Skin of body (tissue), 2 donors: ENCODE data around the gene BAHCC1. TPM values are rescaled to one million over a fixed set of nuclear protein-coding genes. Genes with fewer than 3 reads are reported as not detected.

Experiments used
- DNase-seq: peaks from one replicate; lab custom pipeline; 2025; lab: John Stamatoyannopoulos, UW
- total RNA-seq: library from RNA; depleted of rRNA; stranded (reverse); fragments of >200 nt; gene quantifications from one replicate; pipeline ENCODE4 v1.2.3, GENCODE V29; 2014

Gene BAHCC1
- total RNA-seq, 1 donor from 2014 or later: 9.5 TPM

GRCh38 chr17:81489998-81490992 is 95.0 kb downstream of the BAHCC1 start:
- DNase-seq: no peak

- DNase-seq: no peak
Observed at GRCh38 chr17:81491181-81491581, 95.9 kb downstream of the BAHCC1 start.

GRCh38 chr17:81491761-81492160 is 96.5 kb downstream of the BAHCC1 start:
- no peak for DNase-seq

GRCh38 chr17:81492202-81492601 is 96.9 kb downstream of the BAHCC1 start:
- no peak for DNase-seq

GRCh38 chr17:81492706-81493105 is 97.4 kb downstream of the BAHCC1 start:
- DNase-seq: no peak

- DNase-seq: no peak
Observed at GRCh38 chr17:81493198-81494038, 98.2 kb downstream of the BAHCC1 start.

- no peak for DNase-seq
Observed at GRCh38 chr17:81494626-81495377, 99.5 kb downstream of the BAHCC1 start.

- no peak for DNase-seq
Observed at GRCh38 chr17:81498953-81499600, 103.8 kb downstream of the BAHCC1 start.

- DNase-seq: no peak
Observed at GRCh38 chr17:81499601-81499970, 104.3 kb downstream of the BAHCC1 start.

GRCh38 chr17:81500047-81500446 is 104.8 kb downstream of the BAHCC1 start:
- DNase-seq: no peak

GRCh38 chr17:81502471-81503017 is 107.3 kb downstream of the BAHCC1 start:
- DNase-seq: no peak

GRCh38 chr17:81503619-81504018 is 108.4 kb downstream of the BAHCC1 start:
- no peak for DNase-seq

GRCh38 chr17:81508639-81509206 is 113.5 kb downstream of the BAHCC1 start:
- DNase-seq: no peak

GRCh38 chr17:81509207-81509971 is 114.1 kb downstream of the BAHCC1 start:
- no peak for DNase-seq

- no peak for DNase-seq
Observed at GRCh38 chr17:81509972-81510784, 114.9 kb downstream of the BAHCC1 start.

GRCh38 chr17:81510785-81511553 is 115.7 kb downstream of the BAHCC1 start:
- no peak for DNase-seq

- DNase-seq: no peak
Observed at GRCh38 chr17:81511554-81511803, 116.2 kb downstream of the BAHCC1 start.
